Gastrocnemius medialis (tissue), 4 donors: Measurements from ENCODE around the gene CMIP. TPM values are rescaled to one million over a fixed set of nuclear protein-coding genes. Genes with fewer than 3 reads are reported as not detected.
"Not testable (repeated sequence)": the region's sequence is repeated elsewhere in the genome, so short reads cannot be mapped to it uniquely, and the experiment has no call there.

ENCODE experiments used
- ATAC-seq, 2 donors: fragments of 150-250 bp; one replicate each; pipeline ENCODE4 v1.9.1; 2016
- DNase-seq, 2 donors: peaks; one replicate each; pipeline ENCODE4 v3.0.0-alpha.2; 2019
- H3K27ac ChIP-seq, 4 donors: fragments of 200-600 bp; sonication (generic); 1 replicate in 1 of 4; 2 replicates in 3 of 4; pipeline ENCODE4 v1.5.1; 2016 to 2018; ENCODE audit warnings: mild to moderate bottlenecking in 2 of 4, moderate library complexity in 1 of 4
- H3K27me3 ChIP-seq, 3 donors: fragments of 200-600 bp; sonication (generic) in 2 of 3; 1 replicate in 1 of 3; 2 replicates in 2 of 3; pipeline versions ENCODE4 v1.5.1 to v1.6.0; 2016 to 2019; ENCODE audit warnings: mild to moderate bottlenecking in 1 of 3, moderate library complexity in 1 of 3
- H3K36me3 ChIP-seq, 2 donors: fragments of 200-600 bp; sonication (generic) in 1 of 2; one replicate each; pipeline ENCODE4 v1.5.1; 2017 to 2018
- H3K4me1 ChIP-seq, 2 donors: fragments of 200-600 bp; sonication (generic) in 1 of 2; one replicate each; pipeline ENCODE4 v1.5.1; 2016 to 2017; ENCODE audit warnings: mild to moderate bottlenecking in 2 of 2
- H3K4me3 ChIP-seq, 4 donors: fragments of 200-600 bp; sonication (generic) in 3 of 4; 1 replicate in 1 of 4; 2 replicates in 3 of 4; pipeline ENCODE4 v1.5.1; 2016 to 2019; ENCODE audit warnings: mild to moderate bottlenecking in 2 of 4
- H3K9me3 ChIP-seq, 3 donors: fragments of 200-600 bp; sonication (generic) in 2 of 3; 1 replicate in 1 of 3; 2 replicates in 2 of 3; pipeline ENCODE4 v1.5.1; 2016 to 2019
- CTCF ChIP-seq, 5 experiments: fragments of 450-650 bp in 3 of 5; fragments of 200-600 bp in 2 of 5; sonication (generic) in 2 of 5; IDR thresholded peaks in 4 of 5; conservative IDR thresholded peaks in 1 of 5; 1 replicate in 4 of 5; 2 replicates in 1 of 5; pipeline ENCODE4 v1.5.1; 2016 to 2019; ENCODE audit warnings: antibody characterized with exemption in 5 of 5, mild to moderate bottlenecking in 3 of 5, moderate library complexity in 3 of 5
- POLR2A ChIP-seq, 2 donors: fragments of 450-650 bp; IDR thresholded peaks; one replicate each; pipeline ENCODE4 v1.6.1; 2017; ENCODE audit warnings: antibody characterized with exemption in 2 of 2, mild to moderate bottlenecking in 2 of 2, moderate library complexity in 2 of 2
- in situ Hi-C, 4 donors: fragments of 200-750 bp; cut with MboI; loops; one replicate each; pipeline versions ENCODE4 v1.15.0 to v1.8.0; 2017; ENCODE audit warnings: low sequenced_read_pairs in 4 of 4
- intact Hi-C: fragments of 100-400 bp; cut with DNase I; formaldehyde crosslinking; loops from one replicate; pipeline ENCODE4 v1.15.1; 2023; ENCODE audit warnings: low total_unique reads
- total RNA-seq, 4 donors: library from RNA; depleted of rRNA; stranded (reverse); fragments of >200 nt; gene quantifications; one replicate each; pipeline versions ENCODE4 v1.1.0 to v1.2.3, GENCODE V29; 2016

Gene CMIP
- total RNA-seq, 4 donors from 2014 or later, result 0.90 to 5.1 (median 2.7) TPM

GRCh38 chr16:81740169-81740568, 295.6 kb downstream of the CMIP start:
- no peak for DNase-seq
- intact Hi-C loops (no loop called here), in situ Hi-C loops (loop anchor here in 2 of 4 donors (25.0 kb wide), 2 partner anchors 528 to 703 kb away; partner anchors contain the start of gene ATMIN (in 1 of the 2))
- Histone ChIP-seq H3K27ac (no peak overlapping the region), H3K27me3 (no peaks in the 10 kb centered on the region), H3K36me3 (no peaks in the 10 kb centered on the region), H3K4me3 (no peak overlapping the region), H3K4me1 (peaks cover 3 to 6% of the 10 kb centered on the region in 2 donors), H3K9me3 (no peaks in the 10 kb centered on the region)
- ATAC-seq, result no peak
- TF ChIP-seq CTCF (IDR thresholded peaks at IDR 0.05 in 4 of 5, conservative IDR thresholded peaks at IDR 0.05 in 1 of 5) (no peak), POLR2A (IDR thresholded peaks at IDR 0.05) (no peak)

GRCh38 chr16:81741430-81741770, 296.8 kb downstream of the CMIP start:
- H3K9me3 ChIP-seq, H3K4me3 ChIP-seq, H3K27ac ChIP-seq, H3K36me3 ChIP-seq, H3K4me1 ChIP-seq, H3K27me3 ChIP-seq, intact Hi-C loops, ATAC-seq, DNase-seq: not testable (repeated sequence)
- in situ Hi-C loops, result loop anchor here in 2 of 4 donors (25.0 kb wide), 2 partner anchors 529 to 704 kb away; partner anchors contain the start of gene ATMIN (in 1 of the 2)

DNA sequence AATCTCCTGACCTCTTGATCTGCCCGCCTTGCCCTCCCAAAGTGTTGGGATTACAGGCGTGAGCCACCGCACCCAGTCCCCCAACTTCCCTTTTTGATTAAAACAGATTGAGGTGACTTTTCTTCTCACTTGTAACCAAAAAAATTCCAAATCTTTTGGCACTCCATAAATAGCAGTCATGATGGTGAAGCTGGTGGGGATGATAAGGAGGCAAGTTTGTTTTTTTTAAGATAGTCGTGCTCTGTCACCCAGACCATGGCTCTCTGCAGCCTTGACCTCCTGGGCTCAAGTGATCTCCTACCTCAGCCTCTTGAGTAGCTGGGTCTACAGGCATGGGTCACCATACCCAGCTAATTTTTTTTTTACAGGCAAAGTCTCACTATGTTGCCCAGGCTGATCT, 299.8 kb downstream of the CMIP start:
- Histone ChIP-seq H3K27me3 (no peaks in the 10 kb centered on the region), H3K4me3 (no peak overlapping the region), H3K27ac (no peak overlapping the region), H3K9me3 (no peaks in the 10 kb centered on the region), H3K4me1 (peaks cover 0 to 3% of the 10 kb centered on the region in 2 donors), H3K36me3 (no peaks in the 10 kb centered on the region)
- intact Hi-C loops, result no loop called here
- ATAC-seq (no peak), DNase-seq (no peak)
- in situ Hi-C loops, result loop anchor here in 2 of 4 donors (25.0 kb wide), 2 partner anchors 532 to 707 kb away; partner anchors contain the start of gene ATMIN (in 1 of the 2)
- TF ChIP-seq POLR2A (IDR thresholded peaks at IDR 0.05) (no peak), CTCF (IDR thresholded peaks at IDR 0.05 in 4 of 5, conservative IDR thresholded peaks at IDR 0.05 in 1 of 5) (no peak)

DNA sequence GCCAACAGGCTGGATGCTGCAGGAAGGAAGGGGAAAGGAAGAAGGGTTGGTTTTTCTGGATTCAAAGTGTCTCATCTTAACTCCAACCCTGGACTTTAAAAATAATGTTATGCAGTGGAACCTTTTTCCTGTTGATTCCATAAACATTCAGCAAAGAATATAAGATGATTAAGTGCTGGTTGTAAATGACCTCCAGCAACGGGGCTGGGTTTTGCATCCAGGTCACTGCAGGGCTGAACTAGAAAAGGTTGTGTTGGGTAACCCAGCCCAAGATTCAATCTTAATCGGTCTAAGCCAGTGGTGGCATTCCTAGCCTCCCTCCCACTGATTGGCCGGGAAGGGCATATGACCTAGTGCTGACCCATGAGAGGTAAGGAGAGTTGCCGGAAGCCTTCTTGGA, 300.3 kb downstream of the CMIP start:
- no peaks in the 10 kb centered on the region for H3K27me3 ChIP-seq
- ATAC-seq (no peak), DNase-seq (no peak)
- no peaks in the 10 kb centered on the region for H3K36me3 ChIP-seq
- in situ Hi-C loops, result loop anchor here in 2 of 4 donors (25.0 kb wide), 2 partner anchors 533 to 708 kb away; partner anchors contain the start of gene ATMIN (in 1 of the 2)
- no peaks in the 10 kb centered on the region for H3K9me3 ChIP-seq
- H3K27ac ChIP-seq, result no peak overlapping the region
- no peak for TF ChIP-seq POLR2A (IDR thresholded peaks at IDR 0.05)
- no peak for TF ChIP-seq CTCF (IDR thresholded peaks at IDR 0.05 in 4 of 5, conservative IDR thresholded peaks at IDR 0.05 in 1 of 5)
- H3K4me3 ChIP-seq, result no peak overlapping the region
- intact Hi-C loops, result no loop called here
- peaks cover 0 to 3% of the 10 kb centered on the region in 2 donors for H3K4me1 ChIP-seq

GRCh38 chr16:81745704-81746558, 301.3 kb downstream of the CMIP start:
- Histone ChIP-seq H3K27ac (no peak overlapping the region), H3K9me3 (no peaks in the 10 kb centered on the region), H3K4me1 (peaks cover 0 to 3% of the 10 kb centered on the region in 2 donors), H3K27me3 (no peaks in the 10 kb centered on the region), H3K4me3 (peak overlapping the region; percentile 41 to 69 (median 56)), H3K36me3 (no peaks in the 10 kb centered on the region)
- TF ChIP-seq POLR2A (IDR thresholded peaks at IDR 0.05) (no peak), CTCF (IDR thresholded peaks at IDR 0.05 in 4 of 5, conservative IDR thresholded peaks at IDR 0.05 in 1 of 5) (no peak)
- DNase-seq (peak; percentile 27), ATAC-seq (peak; percentile 45 to 64)
- intact Hi-C loops, result no loop called here
- in situ Hi-C loops, result loop anchor here in 2 of 4 donors (25.0 kb wide), 2 partner anchors 534 to 709 kb away; partner anchors contain the start of gene ATMIN (in 1 of the 2)
